Head of caudate nucleus (tissue), 42 donors: ENCODE measurements around the gene ANKRD40.
"Not testable (repeated sequence)": the region's sequence is repeated elsewhere in the genome, so short reads cannot be mapped to it uniquely, and the experiment has no call there.

Source experiments
- DNase-seq, 42 donors: peaks; one replicate each; pipeline versions ENCODE4 v3.0.0 to v3.0.0-alpha.2; 2020 to 2021; ENCODE audit warnings: mixed read lengths in 7 of 42
- intact Hi-C: fragments of 100-400 bp; cut with DNase I; formaldehyde crosslinking; loops from one replicate; pipeline ENCODE4 v1.15.0; 2022

ANKRD40 gene

GRCh38 chr17:50719144-50719923, 11.6 kb upstream of the ANKRD40 start, which contains the start of gene LUC7L3:
Gene LUC7L3, plus strand, starts transcription at chr17:50719603. Its CDS starts 130 bp downstream, at chr17:50719733.
- peak; percentile 83 to 98 (median 94) for DNase-seq

GRCh38 chr17:50715471-50715870, 7.8 kb upstream of the ANKRD40 start:
- intact Hi-C loops: no loop called here
- DNase-seq: no peak

More at GRCh38 chr17:50719144-50719923, 11.6 kb upstream of the ANKRD40 start, which contains the start of gene LUC7L3:
- intact Hi-C loops: no loop called here

DNA sequence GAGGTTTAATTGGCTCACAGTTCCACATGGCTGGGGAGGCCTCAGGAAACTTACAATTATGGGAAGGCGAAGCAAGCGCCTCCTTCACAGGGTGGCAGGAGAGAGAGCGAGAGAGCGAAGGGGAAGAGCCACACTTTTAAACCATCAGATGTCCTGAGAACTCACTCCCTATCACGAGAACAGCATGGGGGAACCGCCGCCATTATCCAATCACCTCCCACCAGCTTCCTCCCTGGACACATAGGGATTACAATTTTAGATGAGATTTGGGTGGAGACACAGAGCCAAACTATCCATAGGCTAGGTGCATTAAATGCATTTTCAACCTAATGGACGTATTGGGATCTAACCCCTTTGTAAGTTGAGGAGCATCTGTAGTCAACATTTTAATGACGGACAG, 4.9 kb upstream of the ANKRD40 start:
- no peak for DNase-seq
- intact Hi-C loops: no loop called here

DNA sequence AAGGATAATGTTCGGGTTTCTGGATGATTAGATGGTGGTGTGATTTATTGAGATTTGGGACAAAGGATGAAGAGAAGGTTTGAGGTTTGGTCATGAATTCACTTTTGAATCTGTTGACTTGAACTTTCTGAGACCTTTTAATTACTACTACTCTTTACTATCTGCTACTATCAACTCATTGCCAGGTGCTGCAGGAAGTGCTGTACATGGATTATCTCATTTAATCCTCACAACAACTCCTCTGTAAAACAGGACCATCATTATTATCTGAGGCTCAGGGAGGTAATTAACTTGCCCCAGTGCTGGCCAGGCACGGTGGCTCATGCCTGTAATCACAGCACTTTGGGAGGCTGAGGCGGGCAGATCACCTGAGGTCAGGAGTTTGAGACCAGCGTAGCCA, 2.9 kb upstream of the ANKRD40 start:
- DNase-seq: no peak
- intact Hi-C loops: no loop called here

- intact Hi-C loops: no loop called here
- no peak for DNase-seq
These were observed 2.3 kb upstream of the ANKRD40 start for GRCh38 chr17:50710025-50710424.

GRCh38 chr17:50709053-50709452, 1.3 kb upstream of the ANKRD40 start:
- DNase-seq: not testable (repeated sequence)

DNA sequence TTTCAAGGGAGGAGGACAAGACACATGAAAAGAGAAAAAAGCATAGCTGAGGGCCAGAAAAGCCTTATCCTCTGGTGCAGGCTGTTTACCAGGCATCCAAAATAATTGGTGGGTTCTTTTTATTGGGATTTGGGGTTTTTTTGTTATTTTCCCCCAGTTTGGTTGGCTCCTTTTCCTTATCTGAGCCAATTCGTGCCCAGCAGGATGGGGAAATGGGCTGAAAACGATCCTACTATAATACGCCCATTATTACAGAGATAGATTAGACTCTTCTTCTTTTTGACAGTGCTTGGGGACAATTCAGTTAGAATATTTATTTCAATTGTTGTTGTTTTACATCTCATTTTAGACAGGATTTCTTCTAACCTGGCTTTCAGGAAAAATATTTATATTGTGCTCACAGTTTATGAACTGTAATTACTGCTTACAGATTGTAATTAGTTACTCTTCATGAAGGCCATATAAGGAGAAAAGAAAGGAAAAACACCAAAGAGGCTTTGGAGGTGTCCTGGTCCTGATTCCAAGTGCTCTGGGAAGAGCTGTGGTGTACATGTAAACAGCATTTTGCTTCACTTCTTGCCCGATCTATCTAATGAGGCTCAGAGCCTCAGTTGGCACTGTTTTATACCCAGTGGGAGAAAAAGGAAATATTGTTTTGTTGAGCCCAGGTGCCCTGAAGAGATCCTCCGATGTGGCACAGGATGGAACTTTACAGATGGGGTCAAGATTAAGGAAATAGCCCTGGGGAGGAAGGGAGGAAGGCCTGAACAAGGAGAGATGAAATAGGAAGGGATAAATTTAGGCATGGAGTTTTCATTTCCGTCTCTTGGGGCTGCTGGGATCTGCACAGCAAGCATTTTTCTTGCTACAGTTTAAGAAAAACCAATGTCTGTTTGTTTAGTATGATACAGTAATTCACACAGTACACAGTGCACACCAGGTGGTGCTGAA, 611 bp upstream of the ANKRD40 start:
- intact Hi-C loops: no loop called here
- DNase-seq: peak in 5 of 42 donors; percentile 16 to 48 (median 30)

More at GRCh38 chr17:50709053-50709452, 1.3 kb upstream of the ANKRD40 start:
- intact Hi-C loops: not testable (repeated sequence)

GRCh38 chr17:50703162-50703561, 4.6 kb downstream of the ANKRD40 start:
- DNase-seq: no peak
- intact Hi-C loops: no loop called here

- intact Hi-C loops: loop anchor here (5.0 kb wide), 1 partner anchor 157 kb away; no protein-coding TSS in a partner anchor
- peak in 2 of 42 donors; percentile 14 to 32 for DNase-seq
These were observed 8.3 kb downstream of the ANKRD40 start for GRCh38 chr17:50699410-50699809.

- intact Hi-C loops: loop anchor here (5.0 kb wide), 1 partner anchor 155 kb away; no protein-coding TSS in a partner anchor
- DNase-seq: peak in 1 of 42 donors; percentile 16
These were observed 9.9 kb downstream of the ANKRD40 start for GRCh38 chr17:50697663-50698272.

GRCh38 chr17:50697062-50697461, 10.7 kb downstream of the ANKRD40 start:
- intact Hi-C loops: loop anchor here (5.0 kb wide), 1 partner anchor 155 kb away; no protein-coding TSS in a partner anchor
- no peak for DNase-seq

- intact Hi-C loops: loop anchor here (5.0 kb wide), 1 partner anchor 154 kb away; no protein-coding TSS in a partner anchor
- no peak for DNase-seq
These were observed 11.3 kb downstream of the ANKRD40 start for GRCh38 chr17:50696365-50696879.

DNA sequence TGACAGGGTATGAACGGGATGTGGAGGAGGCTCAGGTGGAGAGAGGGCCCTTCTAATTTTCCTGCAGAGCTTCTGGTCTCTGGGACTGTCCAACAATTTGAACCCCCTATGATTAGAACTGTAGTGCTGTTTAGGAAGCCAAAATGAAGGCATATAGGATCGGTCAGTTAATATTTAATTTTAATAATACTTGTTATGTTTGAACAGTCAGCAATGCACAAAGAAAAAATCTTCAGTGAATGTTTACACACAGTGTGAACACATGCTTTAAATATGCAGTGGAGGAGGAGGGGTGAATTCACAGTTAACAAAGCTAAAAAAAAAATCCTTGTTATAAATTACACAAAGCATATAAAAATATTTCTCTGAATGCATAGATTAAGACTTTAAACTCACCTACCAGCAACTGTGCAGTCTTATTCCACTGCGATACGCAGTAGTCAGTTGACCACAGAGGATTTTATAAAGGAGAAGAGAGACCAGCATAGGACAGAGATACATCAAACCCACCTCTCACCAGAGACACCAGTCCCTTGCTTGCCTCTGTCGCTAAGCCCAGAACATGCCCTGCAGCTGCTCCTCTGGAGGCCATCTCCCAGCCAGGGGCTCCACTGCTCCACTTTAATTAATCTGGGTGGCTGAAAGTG, 14.6 kb downstream of the ANKRD40 start:
- DNase-seq: no peak
- intact Hi-C loops: loop anchor here (5.0 kb wide), 1 partner anchor 141 kb away; no protein-coding TSS in a partner anchor

DNA sequence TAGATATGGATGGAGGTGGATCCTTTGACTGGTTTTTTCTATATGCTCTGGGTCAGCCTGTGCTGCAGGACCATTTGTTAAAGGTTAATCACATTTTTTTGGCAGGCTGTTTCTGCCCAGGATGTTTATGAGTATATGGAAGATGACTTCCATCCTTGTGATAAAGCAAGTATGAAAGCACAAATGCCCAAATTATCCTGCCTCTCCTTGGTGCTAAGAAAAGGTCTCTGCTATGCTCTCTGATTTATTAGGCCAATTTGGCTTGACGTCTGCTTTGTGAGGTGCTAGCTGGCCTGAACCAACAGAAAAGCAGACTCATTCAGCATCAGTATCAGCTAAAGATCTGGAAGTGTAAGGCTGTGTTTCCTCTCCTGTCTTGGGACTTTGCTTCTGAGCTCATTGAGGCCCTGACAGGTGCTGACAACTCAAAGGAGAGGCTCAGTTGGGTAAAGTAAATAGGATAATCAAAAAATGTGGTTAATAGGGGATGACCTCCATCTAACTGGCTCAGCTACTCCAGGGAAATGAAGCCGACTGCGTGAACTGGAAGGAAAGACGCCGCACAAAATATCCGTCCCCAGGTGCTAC, 15.2 kb downstream of the ANKRD40 start:
- intact Hi-C loops: loop anchor here (5.0 kb wide), 1 partner anchor 140 kb away; no protein-coding TSS in a partner anchor
- DNase-seq: no peak

GRCh38 chr17:50691550-50692447, 15.9 kb downstream of the ANKRD40 start:
- DNase-seq: no peak
- intact Hi-C loops: loop anchor here (5.0 kb wide), 1 partner anchor 139 kb away; no protein-coding TSS in a partner anchor

DNA sequence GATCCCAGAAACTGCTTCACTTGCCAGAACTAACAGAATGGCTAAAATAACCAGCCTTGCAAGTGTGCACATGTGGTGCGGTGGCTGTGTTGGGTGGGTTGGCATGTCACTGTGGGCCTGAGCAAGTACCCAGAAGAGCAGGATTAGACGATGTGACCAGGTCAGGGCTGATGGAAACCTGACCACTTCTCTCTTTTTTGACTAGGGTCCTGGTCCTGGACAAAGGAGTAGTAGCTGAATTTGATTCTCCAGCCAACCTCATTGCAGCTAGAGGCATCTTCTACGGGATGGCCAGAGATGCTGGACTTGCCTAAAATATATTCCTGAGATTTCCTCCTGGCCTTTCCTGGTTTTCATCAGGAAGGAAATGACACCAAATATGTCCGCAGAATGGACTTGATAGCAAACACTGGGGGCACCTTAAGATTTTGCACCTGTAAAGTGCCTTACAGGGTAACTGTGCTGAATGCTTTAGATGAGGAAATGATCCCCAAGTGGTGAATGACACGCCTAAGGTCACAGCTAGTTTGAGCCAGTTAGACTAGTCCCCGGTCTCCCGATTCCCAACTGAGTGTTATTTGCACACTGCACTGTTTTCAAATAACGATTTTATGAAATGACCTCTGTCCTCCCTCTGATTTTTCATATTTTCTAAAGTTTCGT, 16.7 kb downstream of the ANKRD40 start:
- no peak for DNase-seq
- intact Hi-C loops: loop anchor here (5.0 kb wide), 1 partner anchor 139 kb away; no protein-coding TSS in a partner anchor
